Upper lobe of right lung (tissue), 1 donor: ENCODE measurements around the gene ATP13A3. TPM values are rescaled to one million over a fixed set of nuclear protein-coding genes. Genes with fewer than 3 reads are reported as not detected.
"Not testable (repeated sequence)": the region's sequence is repeated elsewhere in the genome, so short reads cannot be mapped to it uniquely, and the experiment has no call there.

Experiments used
- ATAC-seq: fragments of 200-7000 bp; cut with Tn5 transposase; one replicate; pipeline ENCODE4 v1.9.1; 2020; ENCODE audit warnings: mild to moderate bottlenecking, moderate library complexity
- DNase-seq: peaks from one replicate; pipeline ENCODE4 v3.0.0-alpha.2; 2020
- H3K27ac ChIP-seq: fragments of 200-600 bp; one replicate; pipeline ENCODE4 v1.8.0; 2022
- H3K27me3 ChIP-seq: fragments of 200-600 bp; one replicate; pipeline ENCODE4 v1.8.0; 2022; ENCODE audit warnings: mild to moderate bottlenecking
- H3K36me3 ChIP-seq: fragments of 200-600 bp; one replicate; pipeline ENCODE4 v1.8.0; 2022
- H3K4me1 ChIP-seq: fragments of 200-600 bp; one replicate; pipeline ENCODE4 v1.8.0; 2022
- H3K4me3 ChIP-seq: fragments of 200-600 bp; one replicate; pipeline ENCODE4 v1.8.0; 2022; ENCODE audit warnings: mild to moderate bottlenecking
- H3K9me3 ChIP-seq: fragments of 200-600 bp; one replicate; pipeline ENCODE4 v1.8.0; 2022
- CTCF ChIP-seq: fragments of 200-600 bp; IDR thresholded peaks from one replicate; pipeline ENCODE4 v1.8.0; 2022; ENCODE audit warnings: antibody characterized with exemption
- intact Hi-C: fragments of 100-400 bp; cut with DNase I; formaldehyde crosslinking; loops from one replicate; pipeline ENCODE4 v1.11.0; 2022
- total RNA-seq: library from RNA; stranded (reverse); fragmentation: NEBNext Ultra II Directional; extraction: Animal tissue kit (Norgen Biotek cat#: 25700); gene quantifications from one replicate; pipeline ENCODE4 v1.2.1, GENCODE V29; 2021
- donor health status: DM: no; HTN: yes; CAD: no; lungs with severe emphysema.

ATP13A3 gene
- total RNA-seq, 1 donor from 2014 or later, result 101 TPM

GRCh38 chr3:194483850-194484249 is 3.0 kb downstream of the ATP13A3 start:
- no peak for DNase-seq
- no peak for TF ChIP-seq CTCF
- H3K27ac ChIP-seq, result no peak overlapping the region
- H3K4me1 ChIP-seq, result peaks cover 34% of the 10 kb centered on the region
- H3K36me3 ChIP-seq, result no peaks in the 10 kb centered on the region
- no peaks in the 10 kb centered on the region for H3K27me3 ChIP-seq
- H3K4me3 ChIP-seq, result no peak overlapping the region
- H3K9me3 ChIP-seq, result no peaks in the 10 kb centered on the region
- intact Hi-C loops, result no loop called here
- ATAC-seq, result no peak

GRCh38 chr3:194482830-194483229 is 4.0 kb downstream of the ATP13A3 start:
- DNase-seq, intact Hi-C loops, ATAC-seq, H3K9me3 ChIP-seq, H3K4me3 ChIP-seq, H3K27me3 ChIP-seq, H3K27ac ChIP-seq, H3K36me3 ChIP-seq: not testable (repeated sequence)
- H3K4me1 ChIP-seq, result peaks cover 27% of the 10 kb centered on the region

GRCh38 chr3:194482196-194482593 is 4.6 kb downstream of the ATP13A3 start:
- Histone ChIP-seq H3K4me1 (peaks cover 23% of the 10 kb centered on the region), H3K27me3 (no peaks in the 10 kb centered on the region)
- DNase-seq, result no peak

GRCh38 chr3:194481525-194482195 is 5.1 kb downstream of the ATP13A3 start:
- no peak overlapping the region for H3K27ac ChIP-seq
- no peak for TF ChIP-seq CTCF
- intact Hi-C loops, result no loop called here
- DNase-seq, result no peak
- H3K27me3 ChIP-seq, result no peaks in the 10 kb centered on the region
- H3K4me1 ChIP-seq, result peaks cover 23% of the 10 kb centered on the region
- H3K4me3 ChIP-seq, result no peak overlapping the region
- H3K9me3 ChIP-seq, result no peaks in the 10 kb centered on the region
- no peaks in the 10 kb centered on the region for H3K36me3 ChIP-seq
- no peak for ATAC-seq

More at GRCh38 chr3:194482196-194482593, 4.6 kb downstream of the ATP13A3 start:
- no peaks in the 10 kb centered on the region for H3K9me3 ChIP-seq
- H3K4me3 ChIP-seq, result no peak overlapping the region
- no peak overlapping the region for H3K27ac ChIP-seq
- no peak for ATAC-seq
- no peak for TF ChIP-seq CTCF
- intact Hi-C loops, result no loop called here
- no peaks in the 10 kb centered on the region for H3K36me3 ChIP-seq

DNA sequence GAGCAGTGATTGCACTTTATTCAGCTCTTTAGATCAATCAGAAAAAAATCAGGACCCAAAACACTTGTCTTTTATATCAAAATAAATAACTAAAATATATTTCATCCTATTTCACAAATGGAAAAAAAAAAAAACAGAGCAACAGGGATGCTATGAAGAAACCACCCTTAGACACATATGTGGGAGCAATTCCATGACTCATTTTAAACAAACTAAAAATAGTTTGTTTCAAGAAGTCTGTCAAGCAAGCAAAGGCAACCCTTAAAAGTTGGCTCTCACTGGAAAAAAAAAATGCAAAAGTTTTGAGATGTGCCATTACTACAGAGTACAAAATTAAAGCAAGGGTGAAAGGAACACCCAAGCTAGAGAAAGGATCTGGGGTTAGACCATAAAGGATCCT is 5.7 kb downstream of the ATP13A3 start:
- intact Hi-C loops, result no loop called here
- DNase-seq, result no peak
- H3K27me3 ChIP-seq, result no peaks in the 10 kb centered on the region
- no peak overlapping the region for H3K4me3 ChIP-seq
- peaks cover 23% of the 10 kb centered on the region for H3K4me1 ChIP-seq
- H3K9me3 ChIP-seq, result no peaks in the 10 kb centered on the region
- H3K27ac ChIP-seq, result no peak overlapping the region
- no peak for TF ChIP-seq CTCF
- H3K36me3 ChIP-seq, result no peaks in the 10 kb centered on the region
- no peak for ATAC-seq

DNA sequence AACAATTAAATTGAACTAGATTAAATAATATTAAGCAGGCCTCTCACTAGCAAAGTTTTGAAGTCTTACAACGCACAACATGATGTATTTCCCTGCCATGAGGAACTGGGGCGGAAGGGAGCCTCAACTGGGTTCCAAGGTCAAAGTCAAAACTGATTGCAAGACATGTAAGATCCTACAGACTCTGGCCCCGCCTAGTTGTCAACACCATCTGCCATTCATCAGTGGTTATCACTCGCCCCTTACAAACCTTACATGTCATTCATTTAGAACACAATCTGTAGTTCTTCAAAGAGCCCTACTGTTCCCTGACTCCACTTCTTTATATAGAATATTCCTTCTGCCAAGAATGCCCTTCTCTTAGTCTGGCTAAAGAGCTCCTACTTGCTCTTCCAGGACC is 10.0 kb downstream of the ATP13A3 start:
- Histone ChIP-seq H3K4me1 (peaks cover 9% of the 10 kb centered on the region), H3K4me3 (no peak overlapping the region), H3K27ac (no peak overlapping the region), H3K36me3 (no peaks in the 10 kb centered on the region), H3K9me3 (no peaks in the 10 kb centered on the region), H3K27me3 (no peaks in the 10 kb centered on the region)
- intact Hi-C loops, result no loop called here
- DNase-seq (no peak), ATAC-seq (no peak)
- no peak for TF ChIP-seq CTCF
